ENCODE data around the gene EFCC1. TPM values are rescaled to one million over a fixed set of nuclear protein-coding genes. Genes with fewer than 3 reads are reported as not detected.

EFCC1 gene
- polyA plus RNA-seq, 1 experiment: 0.27 TPM

DNA sequence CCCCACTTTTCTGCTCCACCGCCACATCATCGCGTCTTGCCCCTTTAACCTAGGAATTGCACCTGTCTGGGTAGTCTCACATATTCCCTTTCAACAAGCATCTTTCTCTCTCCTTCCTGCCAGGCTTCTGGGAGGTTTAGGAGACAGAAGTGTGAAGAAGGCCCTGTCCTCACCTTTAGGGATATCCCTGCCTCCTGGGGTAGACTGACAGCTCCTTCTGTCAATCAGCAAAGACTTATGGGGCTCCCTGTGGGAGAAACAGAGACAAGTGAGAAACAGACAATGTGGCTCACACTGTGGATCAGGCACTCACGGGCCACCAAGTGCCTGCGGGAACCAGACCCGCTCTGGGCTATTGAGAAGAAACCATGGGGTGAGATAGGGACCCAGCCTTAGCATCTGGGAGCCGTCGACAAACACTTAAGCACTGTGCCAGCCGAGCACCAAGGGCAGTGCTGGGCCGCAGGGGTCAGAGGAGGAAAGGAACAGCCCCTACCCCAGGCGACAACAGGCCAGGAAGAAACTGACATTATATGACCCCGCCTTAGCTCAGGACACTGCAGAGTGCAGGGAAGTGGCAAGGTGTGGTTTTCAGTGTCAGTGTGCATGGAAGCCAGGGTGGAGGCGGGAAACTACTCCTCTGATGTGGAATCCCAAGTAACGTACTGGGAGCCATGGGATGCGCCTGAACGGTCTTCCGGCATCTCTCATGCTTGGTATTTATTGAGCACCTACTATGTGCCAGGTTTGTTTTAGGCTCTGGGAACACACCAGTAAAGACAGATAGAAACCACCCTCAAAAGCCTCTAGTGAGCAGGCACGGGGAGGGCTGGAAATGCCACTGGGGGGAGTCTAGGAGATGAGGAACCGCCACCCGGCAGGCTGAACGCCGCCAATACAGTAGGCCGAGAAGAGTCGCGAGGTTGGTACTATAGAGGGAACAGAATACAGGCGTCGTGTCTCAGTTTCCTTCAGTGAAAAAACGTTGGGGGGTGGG is 1.8 kb downstream of the EFCC1 start:
- Histone ChIP-seq H3K27me3 (ENCODE audit: control insufficient read depth, insufficient read depth, low read length) (peaks cover 71% of the 10 kb centered on the region), H3K27ac (ENCODE audit: low read depth, low read length) (no peak overlapping the region), H3K4me3 (ENCODE audit: low read depth, low read length) (no peak overlapping the region), H3K9me3 (ENCODE audit: control insufficient read depth, insufficient read depth, low read length) (no peaks in the 10 kb centered on the region; the same call in 1 of the 2 replicates)
- TF ChIP-seq CTCF (IDR thresholded peaks at IDR 0.05; ENCODE audit: low read depth, low read length): no peak
- ChIA-PET POLR2A (no interaction called here), CTCF (no interaction called here)
- no peak for DNase-seq (ENCODE audit: low read depth, low spot score)

- Histone ChIP-seq H3K4me3 (ENCODE audit: low read depth, low read length) (no peak overlapping the region), H3K27ac (ENCODE audit: low read depth, low read length) (no peak overlapping the region), H3K9me3 (ENCODE audit: control insufficient read depth, insufficient read depth, low read length) (no peaks in the 10 kb centered on the region; the same call in 1 of the 2 replicates), H3K27me3 (ENCODE audit: control insufficient read depth, insufficient read depth, low read length) (peaks cover 72% of the 10 kb centered on the region)
- no peak for DNase-seq (ENCODE audit: low read depth, low spot score)
- POLR2A ChIA-PET: no interaction called here
- no peak for TF ChIP-seq CTCF (IDR thresholded peaks at IDR 0.05; ENCODE audit: low read depth, low read length)
- CTCF ChIA-PET: no interaction called here
These were observed 2.5 kb downstream of the EFCC1 start for GRCh38 chr3:129003578-129004112.

DNA sequence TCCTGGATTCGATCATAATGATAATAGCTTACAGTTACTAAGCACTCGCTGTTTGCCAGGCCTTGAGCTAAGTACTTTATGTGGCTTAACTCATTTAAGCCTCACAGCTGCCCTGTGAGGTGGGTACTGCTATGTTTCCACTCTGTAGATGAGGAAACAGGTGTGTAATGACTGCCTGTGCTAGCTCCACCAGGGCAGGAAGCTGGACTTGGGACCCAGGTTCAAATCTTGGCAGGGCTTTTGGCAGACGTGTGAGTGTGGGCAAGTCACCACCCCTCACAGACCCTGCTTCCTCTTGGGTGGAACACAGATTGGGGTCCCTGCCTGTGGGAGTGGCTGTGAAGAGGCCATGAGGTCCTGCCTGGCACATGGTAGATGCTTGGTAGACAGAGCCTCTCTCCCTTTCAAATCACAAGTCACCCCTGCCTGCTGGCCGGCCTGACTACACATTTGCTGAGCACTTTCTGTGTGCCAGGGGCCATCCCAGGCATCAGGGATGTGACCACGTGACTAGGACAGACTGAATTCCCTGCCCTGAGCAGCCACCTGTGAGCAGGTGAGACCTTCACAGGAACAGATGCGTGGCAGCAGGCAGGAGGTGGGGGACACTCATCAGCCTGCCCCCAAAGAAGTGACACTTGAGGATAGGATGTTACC is 3.7 kb downstream of the EFCC1 start:
- H3K4me3 ChIP-seq (ENCODE audit: low read depth, low read length): no peak overlapping the region
- no peak overlapping the region for H3K27ac ChIP-seq (ENCODE audit: low read depth, low read length)
- TF ChIP-seq CTCF (IDR thresholded peaks at IDR 0.05; ENCODE audit: low read depth, low read length): no peak
- ChIA-PET POLR2A (interaction anchor here (1.0 to 1.2 kb wide), 2 partner anchors 8 to 16 kb away, joined by 3 read pairs; no protein-coding TSS in a partner anchor), CTCF (interaction anchor here (0.6 kb wide), 1 partner anchor 940 kb away, joined by 3 read pairs; no protein-coding TSS in a partner anchor)
- DNase-seq (ENCODE audit: low read depth, low spot score): no peak
- H3K27me3 ChIP-seq (ENCODE audit: control insufficient read depth, insufficient read depth, low read length): peaks cover 66% of the 10 kb centered on the region
- no peaks in the 10 kb centered on the region; the same call in 1 of the 2 replicates for H3K9me3 ChIP-seq (ENCODE audit: control insufficient read depth, insufficient read depth, low read length)

GRCh38 chr3:129005526-129006303 is 4.6 kb downstream of the EFCC1 start:
- ChIA-PET POLR2A (interaction anchor here (0.6 to 1.0 kb wide), 2 partner anchors 9 to 807 kb away, joined by 3 to 6 read pairs; no protein-coding TSS in a partner anchor), CTCF (no interaction called here)
- no peak overlapping the region for H3K4me3 ChIP-seq (ENCODE audit: low read depth, low read length)
- TF ChIP-seq CTCF (IDR thresholded peaks at IDR 0.05; ENCODE audit: low read depth, low read length): no peak
- H3K27ac ChIP-seq (ENCODE audit: low read depth, low read length): no peak overlapping the region
- peaks cover 58% of the 10 kb centered on the region for H3K27me3 ChIP-seq (ENCODE audit: control insufficient read depth, insufficient read depth, low read length)
- DNase-seq (ENCODE audit: low read depth, low spot score): peak; percentile 29
- H3K9me3 ChIP-seq (ENCODE audit: control insufficient read depth, insufficient read depth, low read length): no peaks in the 10 kb centered on the region; the same call in 1 of the 2 replicates

All from AG04450 (cell line).